ENCODE results near the gene NPIPA2.
"Not testable (repeated sequence)": the region's sequence is repeated elsewhere in the genome, so short reads cannot be mapped to it uniquely, and the experiment has no call there.

- not testable (repeated sequence) for TF ChIP-seq SUZ12 (IDR thresholded peaks at IDR 0.05; ENCODE audit: extremely low read depth, insufficient read depth, insufficient read length); YY1 (IDR thresholded peaks at IDR 0.05; ENCODE audit: insufficient read depth, insufficient read length); ZNF274 (IDR thresholded peaks at IDR 0.05; ENCODE audit: low read depth, low read length)
Observed at GRCh38 chr16:14702672-14703071, 39.7 kb upstream of the NPIPA2 start.
